Measurements from ENCODE around the gene MRPL51.
A peak's percentile ranks its signal among the peaks of the same experiment; 100 is the strongest.

The MRPL51 gene

GRCh38 chr12:6458281-6459003, 34.6 kb downstream of the MRPL51 start:
- DNase-seq = no peak

- DNase-seq = no peak
These were observed 35.7 kb downstream of the MRPL51 start for GRCh38 chr12:6457220-6457945.

GRCh38 chr12:6452944-6453630, 40.0 kb downstream of the MRPL51 start:
- no peak for DNase-seq

- no peak for DNase-seq
These were observed 40.7 kb downstream of the MRPL51 start for GRCh38 chr12:6452245-6452943.

- peak; percentile 86 for DNase-seq
These were observed 41.5 kb downstream of the MRPL51 start, which contains the start of gene TAPBPL for GRCh38 chr12:6451348-6452244. Gene TAPBPL, plus strand, starts transcription at chr12:6452042. Its CDS starts 207 bp downstream, at chr12:6452249.

GRCh38 chr12:6450869-6451347, 42.2 kb downstream of the MRPL51 start:
- no peak for DNase-seq

- no peak for DNase-seq
These were observed 42.8 kb downstream of the MRPL51 start for GRCh38 chr12:6450091-6450868.

GRCh38 chr12:6444704-6445688, 48.1 kb downstream of the MRPL51 start, which contains the start of gene CD27:
Gene CD27, plus strand, starts transcription at chr12:6444955. Its CDS starts 141 bp downstream, at chr12:6445096.
- DNase-seq = no peak

- no peak for DNase-seq
These were observed 49.0 kb downstream of the MRPL51 start for GRCh38 chr12:6444031-6444430.

GRCh38 chr12:6443361-6443983, 49.6 kb downstream of the MRPL51 start:
- no peak for DNase-seq

- no peak for DNase-seq
These were observed 50.2 kb downstream of the MRPL51 start for GRCh38 chr12:6442836-6443235.

Measured in fibroblast of skin of right quadriceps (primary cell).